HG03039 (cell line): ENCODE measurements around the gene RBM4B.
"Not testable (repeated sequence)": the region's sequence is repeated elsewhere in the genome, so short reads cannot be mapped to it uniquely, and the experiment has no call there.

Source experiments
- ATAC-seq: cut with Tn5 transposase; IDR thresholded peaks from one replicate; pipeline ENCODE4 v1.9.1; 2021; ENCODE audit warnings: mild to moderate bottlenecking, moderate library complexity; ENCODE audit not compliant: unreplicated experiment

RBM4B gene

DNA sequence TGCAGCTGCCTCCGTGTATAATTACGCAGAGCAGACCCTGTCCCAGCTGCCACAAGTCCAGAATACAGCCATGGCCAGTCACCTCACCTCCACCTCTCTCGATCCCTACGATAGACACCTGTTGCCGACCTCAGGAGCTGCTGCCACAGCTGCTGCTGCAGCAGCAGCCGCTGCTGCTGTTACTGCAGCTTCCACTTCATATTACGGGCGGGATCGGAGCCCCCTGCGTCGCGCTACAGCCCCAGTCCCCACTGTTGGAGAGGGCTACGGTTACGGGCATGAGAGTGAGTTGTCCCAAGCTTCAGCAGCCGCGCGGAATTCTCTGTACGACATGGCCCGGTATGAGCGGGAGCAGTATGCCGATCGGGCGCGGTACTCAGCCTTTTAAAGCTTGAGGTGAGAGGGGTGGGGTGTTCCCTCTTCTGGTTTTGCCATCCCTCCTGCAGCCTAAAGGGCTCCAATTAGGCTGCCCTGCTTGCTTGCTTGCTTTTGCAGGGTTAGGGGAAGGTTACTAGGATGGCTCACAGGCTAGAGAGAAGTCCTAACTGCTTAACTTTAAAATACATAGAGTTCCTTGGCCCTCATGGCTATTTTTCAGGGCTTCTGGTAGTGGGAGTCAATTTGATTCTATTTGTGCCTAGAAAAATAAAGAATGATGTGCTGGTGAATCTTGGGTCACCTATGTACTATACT lies 33.8 kb downstream of the RBM4B start:
- no peak for ATAC-seq

DNA sequence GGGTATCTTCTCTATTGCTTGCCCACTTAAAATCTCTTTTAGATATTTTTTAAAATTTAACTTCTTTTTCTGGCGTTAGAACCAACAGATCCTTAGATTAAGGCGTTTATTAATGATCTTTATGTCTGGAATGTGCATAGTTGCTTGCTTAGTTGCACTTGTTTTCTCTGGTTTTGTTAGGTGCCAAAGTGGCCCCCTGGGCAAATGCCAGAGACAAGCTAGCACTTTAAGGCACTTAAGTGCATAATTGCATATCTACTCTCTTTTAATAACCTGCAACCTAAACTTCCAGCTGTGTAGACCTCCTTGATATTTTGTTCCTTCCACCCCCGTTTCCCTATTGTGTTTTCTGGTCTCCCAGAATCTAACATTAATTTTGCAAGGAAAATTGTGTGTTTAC lies 35.9 kb downstream of the RBM4B start:
- no peak for ATAC-seq

DNA sequence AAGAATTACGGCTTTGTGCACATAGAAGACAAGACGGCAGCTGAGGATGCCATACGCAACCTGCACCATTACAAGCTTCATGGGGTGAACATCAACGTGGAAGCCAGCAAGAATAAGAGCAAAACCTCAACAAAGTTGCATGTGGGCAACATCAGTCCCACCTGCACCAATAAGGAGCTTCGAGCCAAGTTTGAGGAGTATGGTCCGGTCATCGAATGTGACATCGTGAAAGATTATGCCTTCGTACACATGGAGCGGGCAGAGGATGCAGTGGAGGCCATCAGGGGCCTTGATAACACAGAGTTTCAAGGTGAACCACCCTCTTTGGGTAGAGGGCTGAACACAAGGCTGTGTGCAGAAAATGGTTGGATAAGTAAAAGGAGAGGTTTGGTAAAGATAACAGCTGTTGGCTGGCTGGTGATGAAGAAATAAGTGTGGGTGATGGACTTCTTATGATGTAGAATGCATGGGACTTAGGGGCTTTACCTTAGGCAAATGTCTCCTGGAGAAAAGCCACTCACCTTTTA lies 37.8 kb downstream of the RBM4B start:
- not testable (repeated sequence) for ATAC-seq

DNA sequence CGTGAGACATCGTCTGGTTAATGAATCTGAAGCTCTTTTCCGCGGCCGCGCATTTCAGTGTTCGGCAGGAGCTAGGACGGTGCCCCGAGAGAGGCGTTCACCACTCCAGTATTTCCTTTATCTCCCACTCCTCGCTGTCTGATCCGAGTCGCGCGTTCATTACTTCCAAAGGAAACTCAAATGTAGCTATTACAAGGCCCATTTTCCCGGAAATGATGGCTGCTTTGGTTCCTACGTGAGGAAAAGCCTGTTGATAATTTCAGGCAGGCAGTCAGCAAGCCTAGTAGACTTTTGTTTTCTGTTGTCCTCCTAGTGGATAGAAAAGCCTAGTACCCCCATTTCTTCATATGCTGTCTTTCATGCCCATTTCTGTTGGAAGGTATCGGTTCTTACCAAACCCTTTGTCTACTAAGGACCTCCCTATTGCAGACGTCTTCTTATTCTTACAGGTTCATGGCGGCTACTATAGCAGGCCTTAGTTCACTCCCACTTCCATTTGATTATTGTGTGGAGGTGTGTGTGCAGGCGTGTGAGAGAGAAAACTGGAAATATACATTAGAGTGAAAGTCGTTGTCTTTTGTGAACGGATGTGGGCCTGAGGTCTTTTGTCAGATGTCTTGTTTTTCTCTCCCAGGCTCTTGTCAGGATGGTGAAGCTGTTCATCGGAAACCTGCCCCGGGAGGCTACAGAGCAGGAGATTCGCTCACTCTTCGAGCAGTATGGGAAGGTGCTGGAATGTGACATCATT lies 38.4 kb downstream of the RBM4B start:
- ATAC-seq, result no peak

DNA sequence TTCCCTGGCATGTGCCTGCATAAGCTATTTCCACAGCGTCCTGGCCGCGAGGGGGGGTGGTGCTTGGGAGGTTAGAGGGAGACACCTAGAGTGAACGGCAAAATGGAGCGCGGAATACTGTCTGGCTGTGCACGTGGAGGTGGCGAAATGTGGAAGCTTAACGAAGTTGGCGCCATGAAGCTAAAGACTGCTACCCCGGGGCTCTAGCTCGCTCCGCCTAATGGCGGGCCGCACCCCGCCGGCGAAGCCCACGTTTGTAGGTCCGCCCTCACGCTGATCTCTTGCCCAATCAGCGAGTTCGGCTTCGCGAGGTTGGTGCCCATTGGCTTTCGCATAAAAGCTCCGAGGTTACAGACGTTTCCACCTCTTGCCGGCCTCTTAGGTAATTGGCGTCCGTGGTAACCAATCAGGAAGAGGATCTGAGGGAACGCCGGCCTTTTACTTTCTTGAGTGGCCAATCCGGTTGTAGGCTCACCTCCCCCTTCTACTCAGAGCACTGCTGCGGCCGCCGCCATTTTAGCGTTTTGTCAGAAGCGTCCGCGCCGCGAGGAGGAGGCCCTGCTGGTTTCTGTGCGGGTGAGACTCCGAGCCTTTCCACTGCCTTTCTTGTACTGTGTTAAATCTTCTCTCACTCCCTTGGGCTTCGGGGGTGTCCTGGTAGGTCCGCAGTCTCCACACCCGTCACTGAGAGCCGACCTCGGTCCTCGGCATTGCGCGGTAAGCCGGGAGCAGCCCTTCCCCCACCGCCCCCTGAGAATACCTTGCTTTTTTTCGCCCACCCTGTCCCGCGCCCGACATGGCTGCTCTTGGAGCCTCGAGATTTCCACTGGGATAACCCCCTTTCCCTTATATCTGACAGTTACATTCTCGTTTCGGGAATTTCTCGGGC lies 39.3 kb downstream of the RBM4B start, which contains the start of gene RBM4:
RBM4 (plus strand) TSS at position 527 of the 889 bp plus-strand sequence. CDS start 1,009 bp downstream, outside the sequence.
- peak; percentile 93 for ATAC-seq

DNA sequence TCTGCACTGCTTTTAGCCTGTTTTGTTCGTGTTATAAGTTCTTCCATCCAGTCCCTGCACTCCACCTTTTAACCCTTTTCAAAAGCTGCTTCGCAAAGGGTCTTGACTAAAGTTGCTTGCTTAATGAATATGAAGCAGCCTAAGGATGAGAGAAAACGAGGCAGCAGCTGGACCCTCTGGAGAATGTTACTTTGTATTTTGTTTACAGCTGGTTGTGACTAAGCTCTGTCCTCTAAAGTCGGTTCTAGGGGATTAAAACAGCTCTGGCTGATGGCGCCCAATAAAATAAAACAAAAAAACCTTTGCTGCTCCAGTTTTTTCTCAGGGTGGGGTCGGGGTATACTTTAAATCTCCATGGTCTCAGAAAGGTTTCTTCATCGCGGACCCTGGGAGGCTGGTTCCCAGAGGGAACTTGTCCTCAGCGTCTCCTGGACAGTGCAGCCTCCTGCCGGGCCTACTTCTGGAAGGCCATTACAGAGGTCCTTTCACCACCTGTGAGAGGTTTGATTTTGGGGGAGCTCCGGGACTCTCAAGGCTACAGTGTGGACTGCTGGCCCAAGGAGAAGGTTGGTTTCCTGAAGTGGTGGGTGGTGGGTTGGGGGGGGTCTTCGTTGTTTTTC lies 40.0 kb downstream of the RBM4B start:
- ATAC-seq, result no peak

DNA sequence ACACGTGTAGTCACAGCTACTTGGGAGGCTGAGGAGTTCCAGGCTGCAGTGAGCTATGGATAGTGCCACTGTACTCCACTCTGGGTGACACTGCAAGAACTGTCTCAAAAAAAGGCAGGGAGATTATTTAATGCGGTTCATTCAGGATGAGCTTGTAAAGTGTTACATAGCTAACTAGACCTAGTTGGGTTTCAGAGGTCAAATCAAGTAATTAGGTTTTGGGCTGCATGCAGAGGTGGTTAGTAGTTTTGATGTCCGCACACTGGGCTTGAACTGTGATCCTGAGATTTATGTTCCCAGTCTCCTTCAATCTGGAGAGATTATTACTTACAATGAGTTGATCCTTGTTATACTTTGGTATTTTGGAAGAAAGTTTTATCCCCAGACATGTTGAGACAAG lies 41.3 kb downstream of the RBM4B start:
- ATAC-seq, result no peak

DNA sequence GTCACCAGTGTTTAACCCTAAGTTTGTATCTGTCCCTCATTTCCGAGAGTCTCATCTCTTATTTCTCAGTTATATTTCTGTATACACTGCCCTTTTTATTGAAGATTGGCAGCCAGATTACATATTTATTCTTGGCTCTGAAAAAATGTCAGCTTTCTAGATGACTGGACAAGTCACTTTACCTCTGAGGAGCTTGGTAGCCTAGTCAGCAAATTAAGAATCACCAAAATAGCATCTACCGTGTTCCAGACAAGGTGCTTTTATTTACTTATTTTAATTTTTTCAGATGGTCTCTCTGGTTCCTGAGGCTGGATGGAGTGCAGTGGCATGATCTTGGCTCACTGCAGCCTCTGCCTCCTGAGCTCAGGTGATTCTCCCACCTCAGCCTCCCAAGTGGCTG lies 44.7 kb downstream of the RBM4B start:
- no peak for ATAC-seq

DNA sequence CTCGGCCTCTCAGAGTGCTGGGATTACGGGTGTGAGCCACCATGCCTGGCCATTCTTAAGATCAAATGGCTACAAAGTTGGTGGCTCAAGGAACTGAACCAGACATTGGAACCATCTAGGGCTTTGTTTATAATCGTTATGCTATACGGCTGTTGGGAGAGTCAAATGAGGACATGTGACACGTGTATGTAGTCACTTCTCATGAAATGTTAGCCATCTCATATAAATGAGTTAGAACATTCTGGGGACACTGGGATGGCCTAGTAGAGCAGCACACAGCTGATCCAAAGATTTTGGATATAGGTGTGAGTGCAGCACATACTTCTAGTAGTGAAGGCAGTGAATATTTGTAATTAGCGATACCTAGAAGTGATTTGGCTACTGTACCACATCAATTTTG lies 45.8 kb downstream of the RBM4B start:
- no peak for ATAC-seq

DNA sequence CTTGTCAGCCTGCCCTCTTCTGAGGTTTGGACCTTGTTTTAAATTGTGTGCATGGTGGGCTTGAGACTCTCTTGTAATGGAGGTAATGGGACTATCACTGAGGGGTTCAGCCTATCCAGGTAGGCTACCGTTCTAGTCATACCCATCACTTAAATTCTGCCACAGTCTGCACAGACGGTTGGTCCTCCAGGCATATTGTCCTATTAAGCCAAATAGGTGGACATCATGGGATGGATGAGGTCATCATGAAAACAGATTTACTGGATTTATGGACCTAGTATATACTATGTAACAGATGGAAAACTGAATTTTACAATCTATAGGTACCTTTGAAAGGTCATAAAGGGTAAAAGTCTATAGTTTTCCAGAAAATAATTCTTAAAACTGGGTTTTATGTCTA lies 48.3 kb downstream of the RBM4B start:
- no peak for ATAC-seq

DNA sequence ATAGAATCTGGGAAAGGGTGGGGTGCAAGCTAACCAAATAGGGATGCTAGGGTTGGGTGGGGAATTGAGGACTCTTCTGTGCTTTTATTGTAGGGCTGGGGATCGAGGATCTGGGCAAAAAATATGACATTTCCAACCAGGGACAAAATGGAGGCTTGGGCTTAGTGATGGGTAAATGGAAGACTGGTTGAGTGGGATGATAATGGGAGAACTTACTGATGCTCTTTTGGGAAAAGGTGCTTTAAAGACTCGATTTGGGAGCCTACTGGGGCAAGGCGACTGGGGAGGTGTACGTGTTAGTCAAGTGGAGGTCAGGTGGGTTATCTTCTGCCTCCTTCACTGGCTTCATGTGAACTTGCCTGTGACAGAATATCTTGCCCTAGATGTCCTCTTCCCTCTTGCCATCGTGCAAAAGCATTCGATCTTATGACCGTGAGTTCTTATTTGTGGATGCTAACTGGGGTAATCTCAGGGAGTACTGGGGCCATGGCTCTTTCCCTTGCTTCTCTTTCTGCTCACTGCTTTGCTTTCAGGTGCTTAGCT lies 49.6 kb downstream of the RBM4B start:
- ATAC-seq, result no peak

DNA sequence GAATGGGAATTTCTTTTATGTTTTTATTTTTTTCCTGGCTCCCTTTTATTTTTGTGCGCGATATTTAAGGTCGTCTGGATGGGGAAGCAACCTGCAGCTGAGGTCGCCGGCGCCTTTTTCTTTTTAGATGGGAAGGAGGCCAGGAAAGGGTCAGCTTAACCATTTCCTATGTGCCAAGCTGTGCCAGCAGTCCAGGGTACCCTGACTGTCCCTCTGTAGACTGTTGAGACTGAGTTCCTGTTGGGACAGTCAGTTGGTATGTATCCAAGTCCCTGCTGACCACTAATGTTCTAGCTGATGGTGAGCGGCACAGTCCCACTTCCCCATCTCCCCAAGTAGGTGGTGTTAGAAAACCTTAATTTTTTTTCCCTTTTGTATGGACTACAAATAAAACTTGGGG lies 50.8 kb downstream of the RBM4B start:
- ATAC-seq, result no peak

DNA sequence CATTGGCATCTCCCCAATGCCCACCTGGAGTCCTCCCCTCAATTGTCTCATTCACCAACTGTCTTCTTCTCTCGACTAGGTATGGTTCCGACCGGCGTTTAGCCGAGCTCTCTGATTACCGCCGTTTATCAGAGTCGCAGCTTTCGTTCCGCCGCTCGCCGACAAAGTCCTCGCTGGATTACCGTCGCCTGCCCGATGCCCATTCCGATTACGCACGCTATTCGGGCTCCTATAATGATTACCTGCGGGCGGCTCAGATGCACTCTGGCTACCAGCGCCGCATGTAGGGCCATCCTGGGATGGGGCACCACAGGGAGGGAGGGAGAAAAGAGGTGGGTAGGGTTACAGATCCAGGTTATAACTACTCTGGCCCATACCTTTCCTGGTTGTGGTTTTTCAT lies 51.3 kb downstream of the RBM4B start:
- no peak for ATAC-seq

DNA sequence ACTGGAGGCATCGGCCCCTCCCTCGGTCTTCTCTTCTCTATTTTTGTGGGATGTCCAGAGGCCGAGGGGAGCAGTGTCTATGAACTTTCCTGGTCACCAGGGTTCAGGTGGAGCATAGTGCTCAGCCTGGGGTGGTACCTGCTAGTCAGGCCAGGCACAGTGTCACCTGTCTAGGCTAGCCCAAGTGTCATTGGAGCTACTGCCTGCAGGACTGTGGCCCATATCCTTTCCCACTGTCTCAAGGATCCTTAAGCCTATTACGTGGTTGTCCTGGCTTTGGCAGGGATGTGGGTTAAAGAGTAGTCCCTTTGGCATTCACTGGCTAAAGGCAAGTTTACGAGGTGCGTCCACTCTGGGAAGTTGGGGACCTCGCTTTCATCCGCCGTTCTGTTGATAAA lies 51.9 kb downstream of the RBM4B start:
- no peak for ATAC-seq

DNA sequence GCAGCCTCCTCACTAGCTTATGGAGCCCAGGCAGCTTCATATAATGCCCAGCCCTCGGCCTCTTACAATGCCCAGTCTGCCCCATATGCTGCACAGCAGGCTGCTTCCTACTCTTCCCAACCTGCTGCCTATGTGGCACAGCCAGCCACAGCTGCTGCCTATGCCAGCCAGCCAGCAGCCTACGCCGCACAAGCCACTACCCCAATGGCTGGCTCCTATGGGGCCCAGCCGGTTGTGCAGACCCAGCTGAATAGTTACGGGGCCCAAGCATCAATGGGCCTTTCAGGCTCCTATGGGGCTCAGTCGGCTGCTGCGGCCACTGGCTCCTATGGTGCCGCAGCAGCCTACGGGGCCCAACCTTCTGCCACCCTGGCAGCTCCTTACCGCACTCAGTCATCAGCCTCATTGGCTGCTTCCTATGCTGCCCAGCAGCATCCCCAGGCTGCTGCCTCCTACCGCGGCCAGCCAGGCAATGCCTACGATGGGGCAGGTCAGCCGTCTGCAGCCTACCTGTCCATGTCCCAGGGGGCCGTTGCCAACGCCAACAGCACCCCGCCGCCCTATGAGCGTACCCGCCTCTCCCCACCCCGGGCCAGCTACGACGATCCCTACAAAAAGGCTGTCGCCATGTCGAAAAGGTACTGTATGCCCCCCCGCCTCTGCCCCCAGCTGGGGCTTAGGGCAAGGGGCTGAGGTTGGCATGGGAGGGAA lies 52.5 kb downstream of the RBM4B start:
- no peak for ATAC-seq

DNA sequence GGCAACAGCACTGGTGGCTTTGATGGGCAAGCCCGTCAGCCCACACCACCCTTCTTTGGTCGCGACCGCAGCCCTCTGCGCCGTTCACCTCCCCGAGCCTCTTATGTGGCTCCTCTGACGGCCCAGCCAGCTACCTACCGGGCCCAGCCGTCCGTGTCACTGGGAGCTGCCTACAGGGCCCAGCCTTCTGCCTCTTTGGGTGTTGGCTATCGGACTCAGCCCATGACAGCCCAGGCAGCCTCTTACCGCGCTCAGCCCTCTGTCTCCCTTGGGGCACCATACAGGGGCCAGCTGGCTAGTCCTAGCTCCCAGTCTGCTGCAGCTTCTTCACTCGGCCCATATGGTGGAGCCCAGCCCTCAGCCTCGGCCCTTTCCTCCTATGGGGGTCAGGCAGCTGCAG lies 53.2 kb downstream of the RBM4B start:
- no peak for ATAC-seq

DNA sequence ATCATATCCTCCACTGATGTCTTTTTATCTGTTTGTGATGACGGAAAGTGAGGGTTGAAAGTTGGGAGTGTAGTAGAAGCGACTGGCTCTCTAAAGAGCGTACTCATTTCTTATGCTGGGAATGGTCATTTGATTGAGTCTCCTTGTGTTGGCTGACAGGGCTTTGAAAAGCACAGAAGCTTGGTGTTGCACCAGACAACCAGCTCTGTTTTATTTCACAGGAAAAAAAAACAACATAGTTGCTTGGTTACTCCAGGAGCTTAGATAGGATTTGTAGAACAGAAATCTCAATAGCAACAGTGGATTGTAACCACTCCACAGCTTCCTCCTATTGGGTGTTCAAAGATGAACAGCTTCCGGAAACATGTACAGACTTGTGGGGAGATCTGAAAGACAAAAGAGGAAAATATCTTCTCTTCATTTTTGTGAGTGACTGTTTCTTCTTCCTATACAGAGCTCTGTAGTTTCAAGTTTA lies 58.6 kb downstream of the RBM4B start:
- ATAC-seq, result no peak

DNA sequence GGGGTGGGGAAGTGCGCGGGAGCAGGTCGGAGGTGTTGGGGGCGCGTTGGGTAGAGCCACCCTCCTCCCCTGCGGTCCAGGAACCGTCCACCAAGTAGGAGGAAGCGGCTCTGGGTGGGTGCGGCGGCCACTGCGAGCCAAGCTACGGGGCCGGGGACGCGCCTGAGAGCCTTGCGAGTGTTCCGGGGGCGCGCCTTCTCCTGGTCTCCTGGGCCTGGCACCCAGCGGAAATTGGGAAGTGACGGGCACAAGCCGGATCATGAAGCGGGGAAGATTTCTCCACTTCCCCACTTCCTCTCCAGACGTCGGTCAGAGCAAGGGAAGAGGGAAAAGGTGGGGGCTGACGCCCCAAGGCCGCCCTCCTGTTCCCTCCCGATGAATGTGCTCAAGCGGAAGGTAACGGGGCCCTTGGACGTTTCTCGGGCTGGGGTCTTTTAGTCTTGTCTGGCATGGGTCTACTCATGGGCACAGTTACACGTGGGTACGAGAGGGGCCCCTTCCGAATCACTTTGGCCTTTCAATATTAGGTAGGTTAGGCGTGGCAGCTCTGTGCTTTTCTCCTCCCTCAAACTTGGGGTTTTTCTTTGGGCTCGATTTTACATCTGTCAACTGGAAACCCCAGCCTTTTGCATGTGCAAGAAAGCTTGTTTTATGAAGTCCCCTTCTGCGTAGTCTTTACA lies 60.4 kb downstream of the RBM4B start:
- peak; percentile 13 for ATAC-seq
